HG03108 (cell line): ENCODE results near the gene NR1H2.
"Not testable (repeated sequence)": the region's sequence is repeated elsewhere in the genome, so short reads cannot be mapped to it uniquely, and the experiment has no call there.

Experiments
- ATAC-seq: cut with Tn5 transposase; IDR thresholded peaks from one replicate; pipeline ENCODE4 v1.9.1; 2021; ENCODE audit warnings: moderate library complexity; ENCODE audit not compliant: unreplicated experiment

The NR1H2 gene

GRCh38 chr19:50377517-50377916 lies 1.3 kb downstream of the NR1H2 start:
- no peak for ATAC-seq

- no peak for ATAC-seq
These were observed 2.1 kb downstream of the NR1H2 start for GRCh38 chr19:50378169-50378862.

DNA sequence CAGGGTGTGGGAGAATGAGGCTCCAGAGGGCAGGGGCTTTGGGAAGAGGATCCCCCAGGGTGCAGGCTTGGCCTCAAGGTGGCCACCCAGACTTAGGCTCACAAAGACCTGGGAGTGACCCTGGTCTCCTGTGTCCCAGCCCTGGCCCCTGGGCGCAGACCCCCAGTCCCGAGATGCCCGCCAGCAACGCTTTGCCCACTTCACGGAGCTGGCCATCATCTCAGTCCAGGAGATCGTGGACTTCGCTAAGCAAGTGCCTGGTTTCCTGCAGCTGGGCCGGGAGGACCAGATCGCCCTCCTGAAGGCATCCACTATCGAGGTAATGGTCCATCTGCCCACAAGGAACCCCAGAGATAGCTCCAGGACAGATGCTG lies 2.6 kb downstream of the NR1H2 start:
- no peak for ATAC-seq

DNA sequence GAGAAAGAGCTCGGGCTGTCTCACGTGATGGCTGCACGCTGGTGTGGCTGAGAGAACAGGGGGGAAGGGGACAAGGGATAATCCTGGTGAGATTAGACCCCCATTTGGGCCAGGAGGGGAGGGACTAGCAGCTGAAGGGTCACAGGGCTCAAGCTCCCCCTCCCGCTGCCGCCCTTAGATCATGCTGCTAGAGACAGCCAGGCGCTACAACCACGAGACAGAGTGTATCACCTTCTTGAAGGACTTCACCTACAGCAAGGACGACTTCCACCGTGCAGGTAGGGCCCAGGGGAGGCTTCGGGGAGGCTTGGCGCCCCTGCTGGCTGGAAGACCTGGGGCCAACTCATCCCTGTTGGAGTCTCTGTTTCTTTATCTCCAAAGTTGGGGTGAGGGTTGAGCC lies 3.3 kb downstream of the NR1H2 start:
- ATAC-seq = no peak

DNA sequence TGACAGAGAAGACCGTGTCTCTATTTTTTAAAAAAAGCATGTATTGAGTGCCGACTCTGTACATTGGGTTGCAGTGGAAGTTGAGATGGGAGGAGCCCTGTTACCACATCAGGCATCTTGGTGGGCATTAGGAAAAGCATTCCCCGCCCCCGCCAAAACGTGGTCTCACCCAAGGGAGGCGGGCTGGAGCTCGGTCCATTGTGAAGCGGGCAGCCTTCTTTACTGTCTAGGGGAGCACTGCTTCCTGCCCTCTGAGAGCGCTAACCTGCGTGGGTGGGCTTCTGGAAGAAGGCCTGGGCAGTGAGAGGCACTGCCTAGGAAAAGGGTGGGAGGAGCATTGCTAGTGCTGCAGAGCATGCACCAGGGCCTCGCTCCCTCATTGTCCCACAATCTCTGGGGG lies 3.9 kb downstream of the NR1H2 start:
- ATAC-seq = no peak

GRCh38 chr19:50380751-50381151 lies 4.5 kb downstream of the NR1H2 start:
- no peak for ATAC-seq

DNA sequence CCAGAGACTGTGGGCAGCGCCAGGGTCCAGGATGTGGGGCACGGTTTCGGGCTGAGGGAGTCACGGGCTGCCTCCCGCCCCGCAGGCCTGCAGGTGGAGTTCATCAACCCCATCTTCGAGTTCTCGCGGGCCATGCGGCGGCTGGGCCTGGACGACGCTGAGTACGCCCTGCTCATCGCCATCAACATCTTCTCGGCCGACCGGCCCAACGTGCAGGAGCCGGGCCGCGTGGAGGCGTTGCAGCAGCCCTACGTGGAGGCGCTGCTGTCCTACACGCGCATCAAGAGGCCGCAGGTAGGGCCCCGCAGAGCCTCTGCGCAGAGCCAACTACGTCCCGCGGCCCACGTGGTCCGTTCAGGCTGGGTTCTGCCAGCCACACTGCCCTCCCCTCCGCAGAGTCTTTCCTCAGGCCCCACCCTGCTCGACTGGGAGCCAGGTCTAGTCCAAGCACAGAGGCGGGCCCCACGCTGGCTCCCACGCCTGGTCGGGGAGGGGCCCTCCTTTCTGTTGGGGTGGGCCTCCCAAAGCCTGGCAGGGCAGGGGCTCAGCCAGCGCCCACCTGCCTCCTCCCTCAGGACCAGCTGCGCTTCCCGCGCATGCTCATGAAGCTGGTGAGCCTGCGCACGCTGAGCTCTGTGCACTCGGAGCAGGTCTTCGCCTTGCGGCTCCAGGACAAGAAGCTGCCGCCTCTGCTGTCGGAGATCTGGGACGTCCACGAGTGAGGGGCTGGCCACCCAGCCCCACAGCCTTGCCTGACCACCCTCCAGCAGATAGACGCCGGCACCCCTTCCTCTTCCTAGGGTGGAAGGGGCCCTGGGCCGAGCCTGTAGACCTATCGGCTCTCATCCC lies 5.8 kb downstream of the NR1H2 start:
- no peak for ATAC-seq

GRCh38 chr19:50383001-50383851 lies 7.0 kb downstream of the NR1H2 start:
- no peak for ATAC-seq

GRCh38 chr19:50383852-50384684 lies 7.8 kb downstream of the NR1H2 start, which contains the start of gene POLD1:
TSS of gene POLD1 (plus strand) at chr19:50384347. CDS start at chr19:50398852, 14,505 bp downstream.
- ATAC-seq = peak; percentile 78

DNA sequence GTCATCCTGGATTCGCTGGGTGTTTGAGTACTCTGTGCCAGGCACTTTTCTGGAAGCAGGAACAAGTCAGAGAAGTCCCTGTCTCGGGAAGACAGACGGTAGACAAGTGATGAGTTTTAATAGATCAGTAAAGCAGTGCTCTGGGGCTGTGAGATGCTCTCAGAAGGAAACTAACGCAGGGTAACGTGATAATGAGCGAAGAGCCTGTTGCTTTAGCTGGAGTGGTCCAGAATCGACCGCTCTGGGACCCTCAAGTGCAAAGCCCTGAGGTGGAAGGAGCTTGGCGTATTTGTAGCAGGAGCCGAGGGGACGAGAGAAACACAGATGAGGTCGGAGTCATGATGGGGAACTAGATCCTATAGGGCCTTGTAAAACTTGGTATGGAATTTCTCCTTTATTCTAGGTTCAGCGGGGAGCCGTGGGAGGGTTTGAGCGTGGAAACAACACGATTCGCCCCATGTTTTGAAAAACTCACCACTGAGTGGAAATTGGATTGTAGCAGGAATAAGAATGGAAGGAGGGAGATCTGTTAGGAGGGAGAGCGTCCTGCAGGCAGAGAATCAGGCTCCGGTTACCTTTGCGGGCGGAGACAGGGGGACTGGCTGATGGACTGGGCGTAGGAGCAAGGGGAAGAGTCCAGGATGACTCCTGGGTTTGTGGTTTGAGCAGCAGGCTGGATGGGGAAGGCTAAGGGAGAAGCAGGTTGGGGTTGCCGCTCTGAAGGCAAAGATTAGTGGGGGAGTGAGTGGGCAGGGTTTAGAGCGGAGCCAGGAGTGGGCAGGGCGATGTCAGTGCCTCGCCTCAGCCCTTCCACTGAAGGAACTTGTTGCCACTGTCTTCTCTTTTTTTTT lies 8.7 kb downstream of the NR1H2 start:
- ATAC-seq = no peak

GRCh38 chr19:50387176-50387867 lies 11.1 kb downstream of the NR1H2 start:
- ATAC-seq = no peak

DNA sequence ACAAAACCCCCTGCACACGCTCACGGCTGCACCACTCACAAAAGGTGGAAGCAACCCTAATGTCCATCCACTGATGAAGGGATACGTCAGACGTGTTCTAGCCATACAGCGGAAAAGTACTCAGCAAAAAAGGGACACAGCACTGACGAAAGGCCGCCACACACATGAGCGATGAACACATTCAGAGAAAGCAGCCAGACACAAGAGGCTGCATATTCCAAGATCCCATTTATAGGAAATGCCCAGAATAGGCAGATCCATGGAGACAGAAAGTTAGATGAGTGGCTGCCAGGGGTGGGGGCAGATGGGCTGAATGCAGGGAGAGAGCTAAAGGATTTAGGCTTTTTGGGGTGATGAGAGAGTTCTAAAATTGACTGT lies 11.6 kb downstream of the NR1H2 start:
- no peak for ATAC-seq

- not testable (repeated sequence) for ATAC-seq
These were observed 14.0 kb downstream of the NR1H2 start for GRCh38 chr19:50390295-50390694.

- ATAC-seq = not testable (repeated sequence)
These were observed 14.7 kb downstream of the NR1H2 start for GRCh38 chr19:50390952-50391351.

DNA sequence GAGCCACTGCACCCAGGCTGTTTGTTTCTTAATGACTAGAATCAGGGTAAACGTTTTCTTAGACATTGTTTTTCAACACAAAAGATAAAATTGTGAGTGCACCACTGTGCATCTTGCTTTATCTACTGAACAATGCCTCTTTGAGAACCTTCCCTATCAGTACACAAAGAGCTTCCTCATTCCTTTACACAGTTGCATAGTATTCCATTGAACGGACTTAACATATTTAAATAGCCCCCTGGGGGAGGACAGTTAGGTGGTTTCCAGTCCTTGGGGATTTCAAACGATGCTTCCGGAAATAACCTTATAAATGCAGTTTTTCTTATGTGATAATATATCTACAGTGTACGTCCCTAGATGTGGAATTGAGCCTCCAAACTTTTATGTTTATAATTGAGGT lies 16.5 kb downstream of the NR1H2 start:
- no peak for ATAC-seq

GRCh38 chr19:50393589-50393988 lies 17.3 kb downstream of the NR1H2 start:
- no peak for ATAC-seq

GRCh38 chr19:50394017-50394416 lies 17.8 kb downstream of the NR1H2 start:
- ATAC-seq = no peak

GRCh38 chr19:50398675-50399367 lies 22.6 kb downstream of the NR1H2 start:
- no peak for ATAC-seq
